ENCODE results near the gene ELK3.

The ELK3 gene

GRCh38 chr12:96218989-96219678 lies 25.0 kb downstream of the ELK3 start:
- DNase-seq (no peak), ATAC-seq (ENCODE audit: insufficient read depth, low read depth) (no peak)
- H3K79me2 ChIP-seq (ENCODE audit: insufficient read depth, low read length) = peaks cover 11% of the 10 kb centered on the region; the same call in 1 of the 2 replicates
- no peak overlapping the region for H3K4me3 ChIP-seq (ENCODE audit: low read depth in 1 of 2, low read length in 2 of 2)
- no peak overlapping the region for H2AFZ ChIP-seq (ENCODE audit: low read depth, low read length)
- peaks cover 2% of the 10 kb centered on the region for H3K9me3 ChIP-seq (ENCODE audit: insufficient read depth, low read length, severe bottlenecking)
- peaks cover 11% of the 10 kb centered on the region for H3K4me1 ChIP-seq (ENCODE audit: insufficient read depth, low read length)
- H3K4me2 ChIP-seq (ENCODE audit: insufficient read depth, low read length) = no peak overlapping the region
- H4K20me1 ChIP-seq (ENCODE audit: insufficient read depth, low read length) = peaks cover 4% of the 10 kb centered on the region; the same call in 1 of the 2 replicates
- H3K27ac ChIP-seq (ENCODE audit: low read length) = no peak overlapping the region
- no peaks in the 10 kb centered on the region for H3K27me3 ChIP-seq (ENCODE audit: insufficient read depth, low read length, poor library complexity)
- H3K9ac ChIP-seq (ENCODE audit: low read depth, low read length) = no peak overlapping the region
- TF ChIP-seq, protein P1, sequence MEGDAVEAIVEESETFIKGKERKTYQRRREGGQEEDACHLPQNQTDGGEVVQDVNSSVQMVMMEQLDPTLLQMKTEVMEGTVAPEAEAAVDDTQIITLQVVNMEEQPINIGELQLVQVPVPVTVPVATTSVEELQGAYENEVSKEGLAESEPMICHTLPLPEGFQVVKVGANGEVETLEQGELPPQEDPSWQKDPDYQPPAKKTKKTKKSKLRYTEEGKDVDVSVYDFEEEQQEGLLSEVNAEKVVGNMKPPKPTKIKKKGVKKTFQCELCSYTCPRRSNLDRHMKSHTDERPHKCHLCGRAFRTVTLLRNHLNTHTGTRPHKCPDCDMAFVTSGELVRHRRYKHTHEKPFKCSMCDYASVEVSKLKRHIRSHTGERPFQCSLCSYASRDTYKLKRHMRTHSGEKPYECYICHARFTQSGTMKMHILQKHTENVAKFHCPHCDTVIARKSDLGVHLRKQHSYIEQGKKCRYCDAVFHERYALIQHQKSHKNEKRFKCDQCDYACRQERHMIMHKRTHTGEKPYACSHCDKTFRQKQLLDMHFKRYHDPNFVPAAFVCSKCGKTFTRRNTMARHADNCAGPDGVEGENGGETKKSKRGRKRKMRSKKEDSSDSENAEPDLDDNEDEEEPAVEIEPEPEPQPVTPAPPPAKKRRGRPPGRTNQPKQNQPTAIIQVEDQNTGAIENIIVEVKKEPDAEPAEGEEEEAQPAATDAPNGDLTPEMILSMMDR (IDR thresholded peaks at IDR 0.05; ENCODE audit: borderline replicate concordance, extremely low read depth, low read length, poor library complexity, severe bottlenecking) = no peak
- no peak for TF ChIP-seq EZH2 (IDR thresholded peaks at IDR 0.05; ENCODE audit: borderline replicate concordance, low read depth, low read length, severe bottlenecking)
- H3K36me3 ChIP-seq (ENCODE audit: insufficient read depth, low read length) = peaks cover 2% of the 10 kb centered on the region; the same call in 1 of the 2 replicates

- peaks cover 3% of the 10 kb centered on the region; the same call in 1 of the 2 replicates for H3K36me3 ChIP-seq (ENCODE audit: insufficient read depth, low read length)
- no peak for TF ChIP-seq EZH2 (IDR thresholded peaks at IDR 0.05; ENCODE audit: borderline replicate concordance, low read depth, low read length, severe bottlenecking)
- TF ChIP-seq, protein P1 (IDR thresholded peaks at IDR 0.05; ENCODE audit: borderline replicate concordance, extremely low read depth, low read length, poor library complexity, severe bottlenecking) = no peak
- H4K20me1 ChIP-seq (ENCODE audit: insufficient read depth, low read length) = peaks cover 4% of the 10 kb centered on the region; the same call in 1 of the 2 replicates
- peaks cover 11% of the 10 kb centered on the region; the same call in 1 of the 2 replicates for H3K79me2 ChIP-seq (ENCODE audit: insufficient read depth, low read length)
- no peak overlapping the region for H3K27ac ChIP-seq (ENCODE audit: low read length)
- no peak overlapping the region for H3K4me2 ChIP-seq (ENCODE audit: insufficient read depth, low read length)
- peaks cover 9% of the 10 kb centered on the region for H3K4me1 ChIP-seq (ENCODE audit: insufficient read depth, low read length)
- H2AFZ ChIP-seq (ENCODE audit: low read depth, low read length) = no peak overlapping the region
- peaks cover 2% of the 10 kb centered on the region for H3K9me3 ChIP-seq (ENCODE audit: insufficient read depth, low read length, severe bottlenecking)
- no peak overlapping the region for H3K9ac ChIP-seq (ENCODE audit: low read depth, low read length)
- no peak for ATAC-seq (ENCODE audit: insufficient read depth, low read depth)
- H3K27me3 ChIP-seq (ENCODE audit: insufficient read depth, low read length, poor library complexity) = no peaks in the 10 kb centered on the region
- no peak overlapping the region for H3K4me3 ChIP-seq (ENCODE audit: low read depth in 1 of 2, low read length in 2 of 2)
- no peak for DNase-seq
These were observed 25.6 kb downstream of the ELK3 start for GRCh38 chr12:96219700-96220206.

- Histone ChIP-seq H3K36me3 (ENCODE audit: insufficient read depth, low read length) (peaks cover 13% of the 10 kb centered on the region), H3K9ac (ENCODE audit: low read depth, low read length) (no peak overlapping the region), H3K27ac (ENCODE audit: low read length) (no peak overlapping the region), H3K27me3 (ENCODE audit: insufficient read depth, low read length, poor library complexity) (no peaks in the 10 kb centered on the region), H3K4me2 (ENCODE audit: insufficient read depth, low read length) (no peak overlapping the region), H3K4me1 (ENCODE audit: insufficient read depth, low read length) (no peaks in the 10 kb centered on the region), H2AFZ (ENCODE audit: low read depth, low read length) (no peak overlapping the region), H3K4me3 (ENCODE audit: low read depth in 1 of 2, low read length in 2 of 2) (no peak overlapping the region), H4K20me1 (ENCODE audit: insufficient read depth, low read length) (peaks cover 4% of the 10 kb centered on the region; the same call in 1 of the 2 replicates), H3K9me3 (ENCODE audit: insufficient read depth, low read length, severe bottlenecking) (peaks cover 2% of the 10 kb centered on the region), H3K79me2 (ENCODE audit: insufficient read depth, low read length) (peaks cover 8% of the 10 kb centered on the region; the same call in 1 of the 2 replicates)
- TF ChIP-seq EZH2 (IDR thresholded peaks at IDR 0.05; ENCODE audit: borderline replicate concordance, low read depth, low read length, severe bottlenecking) = no peak
- TF ChIP-seq, protein P1 (IDR thresholded peaks at IDR 0.05; ENCODE audit: borderline replicate concordance, extremely low read depth, low read length, poor library complexity, severe bottlenecking) = no peak
- no peak for ATAC-seq (ENCODE audit: insufficient read depth, low read depth)
- no peak for DNase-seq
These were observed 26.7 kb downstream of the ELK3 start for GRCh38 chr12:96220902-96221301.
